ENCODE data around the gene FFAR3.
"Not testable (repeated sequence)": the region's sequence is repeated elsewhere in the genome, so short reads cannot be mapped to it uniquely, and the experiment has no call there.

The FFAR3 gene

GRCh38 chr19:35375505-35376307 is 17.4 kb downstream of the FFAR3 start:
- TF ChIP-seq EZH2 (IDR thresholded peaks at IDR 0.05; ENCODE audit: borderline replicate concordance, low read length) (no peak), CTCF (IDR thresholded peaks at IDR 0.05; ENCODE audit: low read length) (no peak)
- H3K4me1 ChIP-seq (ENCODE audit: insufficient read depth, low read length, severe bottlenecking): no peaks in the 10 kb centered on the region
- H3K4me2 ChIP-seq (ENCODE audit: low read length): no peak overlapping the region

GRCh38 chr19:35377656-35378055 is 19.4 kb downstream of the FFAR3 start:
- TF ChIP-seq EZH2 (IDR thresholded peaks at IDR 0.05; ENCODE audit: borderline replicate concordance, low read length) (no peak), CTCF (IDR thresholded peaks at IDR 0.05; ENCODE audit: low read length) (no peak)
- H3K9ac ChIP-seq (ENCODE audit: low read length): no peak overlapping the region
- no peak overlapping the region for H3K27ac ChIP-seq (ENCODE audit: low read depth, low read length, poor library complexity, severe bottlenecking)
- H4K20me1 ChIP-seq (ENCODE audit: insufficient read depth, low read length): no peaks in the 10 kb centered on the region
- H3F3A ChIP-seq (ENCODE audit: insufficient read depth, low read length): no peaks in the 10 kb centered on the region
- no peaks in the 10 kb centered on the region for H3K9me2 ChIP-seq (ENCODE audit: low read depth, low read length)
- no peaks in the 10 kb centered on the region for H3K79me2 ChIP-seq (ENCODE audit: insufficient read depth, low read length)
- H3K9me3 ChIP-seq (ENCODE audit: low read length): 0 out of 2 replicates have a peak, but pooled peaks cover 3% of the 10 kb centered on the region
- H3K4me2 ChIP-seq (ENCODE audit: low read length): no peak overlapping the region
- H3K27me3 ChIP-seq (ENCODE audit: insufficient read depth, low read length): peaks cover 3% of the 10 kb centered on the region; the same call in 1 of the 2 replicates
- H3K4me3 ChIP-seq (ENCODE audit: low read depth, low read length, poor library complexity, severe bottlenecking): no peak overlapping the region
- H2AFZ ChIP-seq (ENCODE audit: low read length): no peak overlapping the region
- H3K36me3 ChIP-seq (ENCODE audit: insufficient read depth, low read length): no peaks in the 10 kb centered on the region
- H3K4me1 ChIP-seq (ENCODE audit: insufficient read depth, low read length, severe bottlenecking): no peaks in the 10 kb centered on the region

More at GRCh38 chr19:35375505-35376307, 17.4 kb downstream of the FFAR3 start:
- peaks cover 3% of the 10 kb centered on the region; the same call in 1 of the 2 replicates for H3K27me3 ChIP-seq (ENCODE audit: insufficient read depth, low read length)
- no peak overlapping the region for H2AFZ ChIP-seq (ENCODE audit: low read length)
- H3F3A ChIP-seq (ENCODE audit: insufficient read depth, low read length): no peaks in the 10 kb centered on the region
- H3K27ac ChIP-seq (ENCODE audit: low read depth, low read length, poor library complexity, severe bottlenecking): no peak overlapping the region
- no peaks in the 10 kb centered on the region for H3K9me2 ChIP-seq (ENCODE audit: low read depth, low read length)
- H3K9me3 ChIP-seq (ENCODE audit: low read length): 0 out of 2 replicates have a peak, but pooled peaks cover 3% of the 10 kb centered on the region
- no peaks in the 10 kb centered on the region for H3K79me2 ChIP-seq (ENCODE audit: insufficient read depth, low read length)
- no peaks in the 10 kb centered on the region for H4K20me1 ChIP-seq (ENCODE audit: insufficient read depth, low read length)
- H3K4me3 ChIP-seq (ENCODE audit: low read depth, low read length, poor library complexity, severe bottlenecking): no peak overlapping the region
- no peak overlapping the region for H3K9ac ChIP-seq (ENCODE audit: low read length)
- no peaks in the 10 kb centered on the region for H3K36me3 ChIP-seq (ENCODE audit: insufficient read depth, low read length)

GRCh38 chr19:35378356-35378755 is 20.1 kb downstream of the FFAR3 start:
- H3K4me1 ChIP-seq (ENCODE audit: insufficient read depth, low read length, severe bottlenecking): no peaks in the 10 kb centered on the region
- no peaks in the 10 kb centered on the region for H3K36me3 ChIP-seq (ENCODE audit: insufficient read depth, low read length)

GRCh38 chr19:35379545-35379944 is 21.3 kb downstream of the FFAR3 start:
- not testable (repeated sequence) for H3K9me3 ChIP-seq (ENCODE audit: low read length); H2AFZ ChIP-seq (ENCODE audit: low read length); H3K27me3 ChIP-seq (ENCODE audit: insufficient read depth, low read length); H3K4me2 ChIP-seq (ENCODE audit: low read length); H3K79me2 ChIP-seq (ENCODE audit: insufficient read depth, low read length); H3K4me1 ChIP-seq (ENCODE audit: insufficient read depth, low read length, severe bottlenecking); H3K36me3 ChIP-seq (ENCODE audit: insufficient read depth, low read length); H3K4me3 ChIP-seq (ENCODE audit: low read depth, low read length, poor library complexity, severe bottlenecking); H3K27ac ChIP-seq (ENCODE audit: low read depth, low read length, poor library complexity, severe bottlenecking); H3K9ac ChIP-seq (ENCODE audit: low read length); H4K20me1 ChIP-seq (ENCODE audit: insufficient read depth, low read length); H3F3A ChIP-seq (ENCODE audit: insufficient read depth, low read length); H3K9me2 ChIP-seq (ENCODE audit: low read depth, low read length)

More at GRCh38 chr19:35378356-35378755, 20.1 kb downstream of the FFAR3 start:
- no peak overlapping the region for H3K9ac ChIP-seq (ENCODE audit: low read length)
- H3K9me2 ChIP-seq (ENCODE audit: low read depth, low read length): no peaks in the 10 kb centered on the region
- no peak for TF ChIP-seq CTCF (IDR thresholded peaks at IDR 0.05; ENCODE audit: low read length)
- no peak for TF ChIP-seq EZH2 (IDR thresholded peaks at IDR 0.05; ENCODE audit: borderline replicate concordance, low read length)
- H3F3A ChIP-seq (ENCODE audit: insufficient read depth, low read length): no peaks in the 10 kb centered on the region
- no peak overlapping the region for H2AFZ ChIP-seq (ENCODE audit: low read length)
- H3K27me3 ChIP-seq (ENCODE audit: insufficient read depth, low read length): peaks cover 3% of the 10 kb centered on the region; the same call in 1 of the 2 replicates
- H3K79me2 ChIP-seq (ENCODE audit: insufficient read depth, low read length): no peaks in the 10 kb centered on the region
- no peaks in the 10 kb centered on the region for H4K20me1 ChIP-seq (ENCODE audit: insufficient read depth, low read length)
- H3K27ac ChIP-seq (ENCODE audit: low read depth, low read length, poor library complexity, severe bottlenecking): no peak overlapping the region
- H3K4me2 ChIP-seq (ENCODE audit: low read length): no peak overlapping the region
- no peak overlapping the region for H3K4me3 ChIP-seq (ENCODE audit: low read depth, low read length, poor library complexity, severe bottlenecking)
- 0 out of 2 replicates have a peak, but pooled peaks cover 3% of the 10 kb centered on the region for H3K9me3 ChIP-seq (ENCODE audit: low read length)

Measured in OCI-LY1 (cell line).